ENCODE measurements around the gene BMPER. TPM values are rescaled to one million over a fixed set of nuclear protein-coding genes. Genes with fewer than 3 reads are reported as not detected.

The BMPER gene
- total and polyA plus RNA-seq, 2 of the 8 experiments (the other 6 are each of a cell fraction or from before 2014, with no cell fraction given), result 0.33 to 0.69 TPM

DNA sequence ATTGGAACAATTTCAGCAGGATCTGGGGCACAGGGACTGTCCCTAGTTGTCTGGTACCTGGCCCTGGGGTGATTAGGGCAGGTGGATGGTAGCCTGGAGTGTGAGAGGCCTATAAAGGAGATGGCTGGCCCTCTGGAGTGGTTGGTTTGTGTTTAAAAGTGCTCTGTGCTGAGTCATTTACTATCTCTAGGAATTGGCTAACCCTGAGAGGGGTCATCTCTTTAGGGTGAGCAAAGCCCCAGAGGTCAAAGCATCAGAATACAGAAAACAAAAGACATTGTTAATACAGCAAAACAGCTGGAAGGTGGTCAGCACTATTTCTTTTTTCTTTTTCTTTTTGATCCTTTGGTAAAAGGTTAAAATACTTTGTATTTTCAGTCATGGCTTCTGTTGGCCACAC is 43.4 kb upstream of the BMPER start:
- H3K14ac ChIP-seq (ENCODE audit: insufficient read length), result no peak overlapping the region
- H2BK5ac ChIP-seq (ENCODE audit: low read depth, low read length), result no peak overlapping the region
- H3K27ac ChIP-seq (ENCODE audit: low read depth, low read length), result no peak overlapping the region
- no peak overlapping the region for H3K56ac ChIP-seq (replicated peaks; ENCODE audit: insufficient read length, low read depth, low read length)
- H3K4me1 ChIP-seq (replicated peaks in 1 of 4; ENCODE audit: control insufficient read depth in 3 of 4, insufficient read depth in 4 of 4, low read length in 3 of 4), result peaks cover 0 to 6% (median 2%) of the 10 kb centered on the region in 4 experiments; a peak in 3 of 7 replicates
- H3K4me2 ChIP-seq (ENCODE audit: insufficient read depth in 1 of 2, low read depth in 2 of 2, low read length in 2 of 2), result no peak overlapping the region
- ChIA-PET CTCF (ENCODE audit: partially characterized antibody) (interaction anchor here (1.2 kb wide), 1 partner anchor 25 kb away, joined by 6 read pairs; no protein-coding TSS in a partner anchor), POLR2A (ENCODE audit: partially characterized antibody) (no interaction called here)
- FAIRE-seq (no peak), DNase-seq (ENCODE audit: low read depth in 1 of 2, low spot score in 2 of 2) (no peak)
- no peaks in the 10 kb centered on the region for H3K27me3 ChIP-seq (replicated peaks in 1 of 4; ENCODE audit: control insufficient read depth in 3 of 4, extremely low read depth in 1 of 4, insufficient read depth in 3 of 4, low read length in 3 of 4)
- H2BK20ac ChIP-seq (ENCODE audit: low read length), result no peak overlapping the region
- no peak overlapping the region for H4K91ac ChIP-seq (replicated peaks; ENCODE audit: insufficient read length, low read length)
- H3K9me3 ChIP-seq (ENCODE audit: insufficient read depth in 2 of 2, low read depth in 1 of 2, low read length in 1 of 2), result 0 out of 4 replicates have a peak, but pooled peaks cover 3 to 4% of the 10 kb centered on the region in 2 experiments
- H3K23ac ChIP-seq (ENCODE audit: insufficient read length), result no peak overlapping the region
- H2BK15ac ChIP-seq (ENCODE audit: low read length), result no peak overlapping the region
- H3K9ac ChIP-seq (replicated peaks in 1 of 4; ENCODE audit: extremely low read depth in 1 of 4, low read depth in 3 of 4, low read length in 3 of 4), result no peak overlapping the region
- H2BK12ac ChIP-seq (ENCODE audit: low read depth, low read length), result no peak overlapping the region
- no peaks in the 10 kb centered on the region; the same call in 1 of the 2 replicates for H3K23me2 ChIP-seq (ENCODE audit: low read depth, low read length)
- no peak overlapping the region for H2AK5ac ChIP-seq (ENCODE audit: low read depth, low read length)
- H3K18ac ChIP-seq (ENCODE audit: extremely low read depth, low read length), result no peak overlapping the region
- no peak overlapping the region for H2AFZ ChIP-seq (ENCODE audit: low read length)
- no peaks in the 10 kb centered on the region for H4K20me1 ChIP-seq (replicated peaks in 1 of 2; ENCODE audit: control insufficient read depth in 1 of 2, insufficient read depth in 2 of 2, low read length in 2 of 2)
- no peaks in the 10 kb centered on the region for H3K79me1 ChIP-seq (ENCODE audit: low read depth, low read length)
- H2BK120ac ChIP-seq (replicated peaks; ENCODE audit: low read depth, low read length), result no peak overlapping the region
- no peak overlapping the region for H3K4ac ChIP-seq (replicated peaks; ENCODE audit: insufficient read length, low read depth, low read length)
- H4K5ac ChIP-seq (ENCODE audit: insufficient read length, low read depth, low read length), result no peak overlapping the region
- H3K79me2 ChIP-seq (ENCODE audit: control insufficient read depth in 1 of 2, insufficient read depth in 2 of 2, low read length in 2 of 2), result no peaks in the 10 kb centered on the region
- no peak overlapping the region for H3K4me3 ChIP-seq (ENCODE audit: extremely low read depth in 1 of 4, insufficient read depth in 2 of 4, low read depth in 3 of 4, low read length in 4 of 4)
- H4K8ac ChIP-seq (ENCODE audit: extremely low read depth, insufficient read depth, low read length), result no peak overlapping the region
- no peaks in the 10 kb centered on the region for H3K36me3 ChIP-seq (ENCODE audit: control insufficient read depth in 2 of 4, insufficient read depth in 4 of 4, low read length in 3 of 4)
- TF ChIP-seq ATF2 (IDR thresholded peaks at IDR 0.05; ENCODE audit: low read length), result no peak
- TF ChIP-seq RNF2 (IDR thresholded peaks at IDR 0.05; ENCODE audit: borderline replicate concordance, low read depth, low read length, missing control alignments, poor library complexity, severe bottlenecking), result no peak
- TF ChIP-seq EP300 (IDR thresholded peaks at IDR 0.05; ENCODE audit: borderline replicate concordance in 1 of 2, low read depth in 2 of 2, low read length in 2 of 2), result no peak
- no peak for TF ChIP-seq BRCA1 (IDR thresholded peaks at IDR 0.05; ENCODE audit: low read depth, low read length)
- no peak for TF ChIP-seq TAF1 (IDR thresholded peaks at IDR 0.05; ENCODE audit: low read depth, low read length)
- TF ChIP-seq, protein P1, sequence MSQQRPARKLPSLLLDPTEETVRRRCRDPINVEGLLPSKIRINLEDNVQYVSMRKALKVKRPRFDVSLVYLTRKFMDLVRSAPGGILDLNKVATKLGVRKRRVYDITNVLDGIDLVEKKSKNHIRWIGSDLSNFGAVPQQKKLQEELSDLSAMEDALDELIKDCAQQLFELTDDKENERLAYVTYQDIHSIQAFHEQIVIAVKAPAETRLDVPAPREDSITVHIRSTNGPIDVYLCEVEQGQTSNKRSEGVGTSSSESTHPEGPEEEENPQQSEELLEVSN (IDR thresholded peaks at IDR 0.05), result no peak
- no peak for TF ChIP-seq EZH2 (IDR thresholded peaks at IDR 0.05; ENCODE audit: low read depth, low read length, severe bottlenecking)
- no peak for TF ChIP-seq TEAD4 (IDR thresholded peaks at IDR 0.05; ENCODE audit: low read depth, low read length)
- no peak for TF ChIP-seq SIRT6 (IDR thresholded peaks at IDR 0.05; ENCODE audit: low read length)
- TF ChIP-seq USF2 (IDR thresholded peaks at IDR 0.05; ENCODE audit: low read length), result no peak
- TF ChIP-seq NANOG (IDR thresholded peaks at IDR 0.05; ENCODE audit: insufficient read depth, low read depth, low read length, poor library complexity, severe bottlenecking), result no peak

All from H1 (cell line).